BE2C (cell line): ENCODE data around the gene CCNL1.

ENCODE experiments used
- DNase-seq: peaks from one replicate; pipeline ENCODE4 v3.0.0-alpha.2; 2020
- H3K27me3 ChIP-seq: fragments of 250-450 bp; sonication (Bioruptor Pico); 2 replicates; pipeline ENCODE4 v1.5.1; 2020; ENCODE audit warnings: mild to moderate bottlenecking
- H3K36me3 ChIP-seq: fragments of 250-450 bp; sonication (Bioruptor Pico); 2 replicates; pipeline ENCODE4 v1.5.1; 2020; ENCODE audit warnings: mild to moderate bottlenecking
- H3K4me1 ChIP-seq: fragments of 250-450 bp; sonication (Bioruptor Pico); 2 replicates; pipeline ENCODE4 v1.5.1; 2020
- H3K4me3 ChIP-seq: 2 replicates; pipeline ENCODE4 v1.5.1; 2011; ENCODE audit warnings: low read depth, low read length
- H3K9me3 ChIP-seq: fragments of 250-450 bp; sonication (Bioruptor Pico); 2 replicates; pipeline ENCODE4 v1.5.1; 2020
- CTCF ChIP-seq: IDR thresholded peaks from 2 replicates; pipeline ENCODE4 v1.5.1; 2012; ENCODE audit warnings: mild to moderate bottlenecking, low read depth, low read length

Gene CCNL1

GRCh38 chr3:157136647-157137387, 23.1 kb downstream of the CCNL1 start:
- H3K4me3 ChIP-seq: no peak overlapping the region
- no peaks in the 10 kb centered on the region for H3K27me3 ChIP-seq
- H3K36me3 ChIP-seq: no peaks in the 10 kb centered on the region
- TF ChIP-seq CTCF: no peak
- H3K9me3 ChIP-seq: no peaks in the 10 kb centered on the region
- DNase-seq: no peak
- H3K4me1 ChIP-seq: no peaks in the 10 kb centered on the region

- DNase-seq: no peak
- Histone ChIP-seq H3K36me3 (no peaks in the 10 kb centered on the region), H3K4me3 (no peak overlapping the region)
These were observed 24.1 kb downstream of the CCNL1 start for GRCh38 chr3:157135671-157136396.

GRCh38 chr3:157134620-157135191, 25.2 kb downstream of the CCNL1 start:
- Histone ChIP-seq H3K27me3 (no peaks in the 10 kb centered on the region), H3K4me1 (no peaks in the 10 kb centered on the region), H3K9me3 (no peaks in the 10 kb centered on the region), H3K36me3 (no peaks in the 10 kb centered on the region), H3K4me3 (no peak overlapping the region)
- no peak for TF ChIP-seq CTCF
- DNase-seq: no peak

More at GRCh38 chr3:157135671-157136396, 24.1 kb downstream of the CCNL1 start:
- TF ChIP-seq CTCF: no peak
- Histone ChIP-seq H3K27me3 (no peaks in the 10 kb centered on the region), H3K9me3 (no peaks in the 10 kb centered on the region), H3K4me1 (no peaks in the 10 kb centered on the region)

GRCh38 chr3:157133434-157134320, 26.3 kb downstream of the CCNL1 start:
- Histone ChIP-seq H3K36me3 (no peaks in the 10 kb centered on the region), H3K4me1 (no peaks in the 10 kb centered on the region), H3K27me3 (no peaks in the 10 kb centered on the region), H3K9me3 (no peaks in the 10 kb centered on the region), H3K4me3 (no peak overlapping the region)
- no peak for DNase-seq
- TF ChIP-seq CTCF: no peak

DNA sequence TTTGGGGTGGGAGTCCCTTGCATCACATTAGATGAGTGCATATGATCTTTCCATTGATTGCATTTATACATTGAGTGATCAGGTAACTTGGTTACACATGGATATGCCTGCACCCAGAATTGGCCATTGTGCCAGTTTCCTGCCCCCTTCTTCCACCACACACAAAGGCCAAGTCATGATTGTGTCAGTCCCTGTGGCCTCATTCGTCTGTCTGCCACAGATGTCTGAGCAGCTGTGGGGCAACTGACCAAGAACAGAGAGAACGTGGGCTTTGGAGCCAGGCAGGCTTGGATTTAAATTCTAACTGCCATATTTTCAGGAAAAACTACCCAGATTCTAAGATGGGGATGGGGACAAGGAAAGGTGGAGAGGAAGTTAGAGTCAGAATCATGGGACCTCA, 27.0 kb downstream of the CCNL1 start:
- Histone ChIP-seq H3K4me1 (no peaks in the 10 kb centered on the region), H3K9me3 (no peaks in the 10 kb centered on the region), H3K4me3 (no peak overlapping the region), H3K27me3 (no peaks in the 10 kb centered on the region), H3K36me3 (no peaks in the 10 kb centered on the region)
- DNase-seq: no peak
- TF ChIP-seq CTCF: no peak
